ENCODE measurements around the gene KISS1R. TPM values are rescaled to one million over a fixed set of nuclear protein-coding genes. Genes with fewer than 3 reads are reported as not detected.

The KISS1R gene
- total RNA-seq, 1 experiment from 2014 or later, result not detected

- TF ChIP-seq, protein P1, sequence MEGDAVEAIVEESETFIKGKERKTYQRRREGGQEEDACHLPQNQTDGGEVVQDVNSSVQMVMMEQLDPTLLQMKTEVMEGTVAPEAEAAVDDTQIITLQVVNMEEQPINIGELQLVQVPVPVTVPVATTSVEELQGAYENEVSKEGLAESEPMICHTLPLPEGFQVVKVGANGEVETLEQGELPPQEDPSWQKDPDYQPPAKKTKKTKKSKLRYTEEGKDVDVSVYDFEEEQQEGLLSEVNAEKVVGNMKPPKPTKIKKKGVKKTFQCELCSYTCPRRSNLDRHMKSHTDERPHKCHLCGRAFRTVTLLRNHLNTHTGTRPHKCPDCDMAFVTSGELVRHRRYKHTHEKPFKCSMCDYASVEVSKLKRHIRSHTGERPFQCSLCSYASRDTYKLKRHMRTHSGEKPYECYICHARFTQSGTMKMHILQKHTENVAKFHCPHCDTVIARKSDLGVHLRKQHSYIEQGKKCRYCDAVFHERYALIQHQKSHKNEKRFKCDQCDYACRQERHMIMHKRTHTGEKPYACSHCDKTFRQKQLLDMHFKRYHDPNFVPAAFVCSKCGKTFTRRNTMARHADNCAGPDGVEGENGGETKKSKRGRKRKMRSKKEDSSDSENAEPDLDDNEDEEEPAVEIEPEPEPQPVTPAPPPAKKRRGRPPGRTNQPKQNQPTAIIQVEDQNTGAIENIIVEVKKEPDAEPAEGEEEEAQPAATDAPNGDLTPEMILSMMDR (IDR thresholded peaks at IDR 0.05; ENCODE audit: unreplicated experiment), result no peak
- H3K27me3 Mint-ChIP-seq (ENCODE audit: insufficient read depth, unreplicated experiment), result no peaks in the 10 kb centered on the region
- peaks cover 40% of the 10 kb centered on the region for H3K36me3 Mint-ChIP-seq (ENCODE audit: insufficient read depth, unreplicated experiment)
- H3K4me1 Mint-ChIP-seq (ENCODE audit: insufficient read depth, unreplicated experiment), result peaks cover 16% of the 10 kb centered on the region
- H3K27ac Mint-ChIP-seq (ENCODE audit: low read depth, unreplicated experiment), result no peak overlapping the region
- DNase-seq (ENCODE audit: unreplicated experiment), result no peak
- no peaks in the 10 kb centered on the region for H3K9me3 Mint-ChIP-seq (ENCODE audit: unreplicated experiment)
- intact Hi-C loops (cut with micrococcal nuclease), result no loop called here
- ChIA-PET CTCF (interaction anchor here (0.6 to 1.2 kb wide), 5 partner anchors 19 to 443 kb away, joined by 3 to 8 read pairs (median 3); no protein-coding TSS in a partner anchor), POLR2A (no interaction called here)
- H3K4me3 Mint-ChIP-seq (ENCODE audit: unreplicated experiment), result no peak overlapping the region
- BruUV-seq (replicated peaks), result no TSS peak
These were observed 45.7 kb downstream of the KISS1R start for GRCh38 chr19:962683-963400.

DNA sequence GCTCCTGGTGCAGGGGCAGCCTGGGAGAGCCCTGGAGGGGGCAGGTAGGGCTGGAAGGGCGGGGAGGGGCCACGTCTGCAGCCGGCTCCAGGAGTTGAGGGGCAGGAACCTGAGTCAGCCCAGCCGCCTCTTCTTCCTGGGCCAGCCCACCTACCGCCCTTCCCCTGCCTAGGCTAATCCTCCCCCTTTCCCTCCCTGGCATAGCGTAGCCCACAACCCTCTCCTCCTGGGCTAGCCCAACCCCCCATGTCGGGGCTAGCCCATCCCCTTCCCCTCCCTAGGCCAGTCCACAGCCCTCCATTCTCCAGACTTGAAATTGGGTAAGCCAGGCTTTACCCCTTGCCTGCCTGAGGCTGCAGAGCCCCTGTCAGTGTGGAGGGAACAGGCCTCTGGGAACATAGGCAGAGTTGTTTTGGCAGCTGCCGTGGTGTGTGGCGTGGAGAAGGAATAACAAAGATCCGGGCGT is 46.4 kb downstream of the KISS1R start:
- no peak overlapping the region for H3K4me3 Mint-ChIP-seq (ENCODE audit: unreplicated experiment)
- BruUV-seq (replicated peaks), result no TSS peak
- intact Hi-C loops (cut with micrococcal nuclease), result no loop called here
- no peaks in the 10 kb centered on the region for H3K9me3 Mint-ChIP-seq (ENCODE audit: unreplicated experiment)
- peaks cover 16% of the 10 kb centered on the region for H3K4me1 Mint-ChIP-seq (ENCODE audit: insufficient read depth, unreplicated experiment)
- H3K27me3 Mint-ChIP-seq (ENCODE audit: insufficient read depth, unreplicated experiment), result no peaks in the 10 kb centered on the region
- no peak for DNase-seq (ENCODE audit: unreplicated experiment)
- no peak overlapping the region for H3K27ac Mint-ChIP-seq (ENCODE audit: low read depth, unreplicated experiment)
- ChIA-PET CTCF (interaction anchor here (0.6 kb wide), 1 partner anchor 176 kb away, joined by 3 read pairs; no protein-coding TSS in a partner anchor), POLR2A (no interaction called here)
- TF ChIP-seq, protein P1 (IDR thresholded peaks at IDR 0.05; ENCODE audit: unreplicated experiment), result no peak
- peaks cover 47% of the 10 kb centered on the region for H3K36me3 Mint-ChIP-seq (ENCODE audit: insufficient read depth, unreplicated experiment)

GRCh38 chr19:964116-964520 is 47.0 kb downstream of the KISS1R start:
- ChIA-PET POLR2A (no interaction called here), CTCF (interaction anchor here (0.5 to 0.9 kb wide), 2 partner anchors 9 to 125 kb away, joined by 3 read pairs; no protein-coding TSS in a partner anchor)
- no TSS peak for BruUV-seq (replicated peaks)
- Mint-ChIP-seq H3K9me3 (ENCODE audit: unreplicated experiment) (no peaks in the 10 kb centered on the region), H3K4me1 (ENCODE audit: insufficient read depth, unreplicated experiment) (peaks cover 10% of the 10 kb centered on the region), H3K27me3 (ENCODE audit: insufficient read depth, unreplicated experiment) (no peaks in the 10 kb centered on the region), H3K27ac (ENCODE audit: low read depth, unreplicated experiment) (no peak overlapping the region), H3K36me3 (ENCODE audit: insufficient read depth, unreplicated experiment) (peaks cover 53% of the 10 kb centered on the region), H3K4me3 (ENCODE audit: unreplicated experiment) (no peak overlapping the region)
- intact Hi-C loops (cut with micrococcal nuclease), result no loop called here
- TF ChIP-seq, protein P1 (IDR thresholded peaks at IDR 0.05; ENCODE audit: unreplicated experiment), result no peak
- DNase-seq (ENCODE audit: unreplicated experiment), result no peak

DNA sequence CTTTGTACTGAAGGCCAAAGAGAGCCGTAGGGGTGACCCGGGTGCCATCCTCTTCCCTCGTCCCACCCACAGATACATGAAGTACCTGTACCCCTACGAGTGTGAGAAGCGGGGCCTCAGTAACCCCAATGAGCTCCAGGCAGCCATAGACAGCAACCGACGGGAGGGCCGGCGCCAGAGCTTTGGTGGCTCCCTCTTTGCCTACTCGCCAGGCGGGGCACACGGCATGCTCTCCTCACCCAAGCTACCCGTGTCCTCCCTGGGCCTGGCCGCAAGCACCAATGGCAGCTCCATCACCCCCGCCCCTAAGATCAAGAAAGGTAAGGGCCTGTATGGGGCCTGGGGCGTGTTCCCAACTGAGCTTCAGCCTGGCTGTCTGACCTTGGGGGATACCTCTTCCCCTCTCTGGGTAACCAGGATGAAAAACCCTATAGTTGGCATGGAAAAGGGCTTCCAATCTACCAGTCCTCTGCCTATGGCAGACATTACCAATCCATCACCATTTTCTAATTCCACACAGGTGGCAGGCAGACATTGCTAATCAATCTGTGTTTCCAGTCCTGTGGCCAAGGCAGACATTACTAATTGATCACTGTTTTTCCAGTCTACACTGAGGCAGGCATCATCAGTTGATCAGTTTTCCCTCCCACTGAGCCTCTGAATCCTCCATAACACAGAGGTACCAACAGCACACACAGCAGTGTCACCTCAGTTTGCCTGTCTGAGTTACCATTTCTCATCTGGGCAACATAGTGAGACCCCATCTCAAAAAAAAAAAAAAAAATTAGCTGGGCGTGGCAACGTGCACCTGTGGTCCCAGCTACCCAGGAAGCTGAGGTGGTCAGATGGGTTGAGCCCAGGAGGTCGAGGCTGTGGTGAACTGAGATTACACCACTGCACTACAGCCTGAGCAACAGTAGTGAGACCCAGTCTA is 47.9 kb downstream of the KISS1R start:
- Mint-ChIP-seq H3K36me3 (ENCODE audit: insufficient read depth, unreplicated experiment) (peaks cover 61% of the 10 kb centered on the region), H3K4me1 (ENCODE audit: insufficient read depth, unreplicated experiment) (peaks cover 4% of the 10 kb centered on the region), H3K27ac (ENCODE audit: low read depth, unreplicated experiment) (no peak overlapping the region), H3K27me3 (ENCODE audit: insufficient read depth, unreplicated experiment) (no peaks in the 10 kb centered on the region), H3K9me3 (ENCODE audit: unreplicated experiment) (no peaks in the 10 kb centered on the region), H3K4me3 (ENCODE audit: unreplicated experiment) (no peak overlapping the region)
- BruUV-seq (replicated peaks), result no TSS peak
- intact Hi-C loops (cut with micrococcal nuclease), result no loop called here
- CTCF ChIA-PET, result interaction anchor here (0.6 to 0.9 kb wide), 3 partner anchors 8 to 18 kb away, joined by 3 read pairs; no protein-coding TSS in a partner anchor
- POLR2A ChIA-PET, result no interaction called here
- TF ChIP-seq, protein P1 (IDR thresholded peaks at IDR 0.05; ENCODE audit: unreplicated experiment), result no peak
- peak; percentile 21 for DNase-seq (ENCODE audit: unreplicated experiment)
